Amniotic epithelial cell (primary cell): ENCODE data around the gene CIPC.
A peak's percentile ranks its signal among the peaks of the same experiment; 100 is the strongest.

ENCODE experiments used
- DNase-seq: peaks from one replicate; pipeline ENCODE4 v3.0.0-alpha.2; 2010; ENCODE audit warnings: low read depth

Gene CIPC

DNA sequence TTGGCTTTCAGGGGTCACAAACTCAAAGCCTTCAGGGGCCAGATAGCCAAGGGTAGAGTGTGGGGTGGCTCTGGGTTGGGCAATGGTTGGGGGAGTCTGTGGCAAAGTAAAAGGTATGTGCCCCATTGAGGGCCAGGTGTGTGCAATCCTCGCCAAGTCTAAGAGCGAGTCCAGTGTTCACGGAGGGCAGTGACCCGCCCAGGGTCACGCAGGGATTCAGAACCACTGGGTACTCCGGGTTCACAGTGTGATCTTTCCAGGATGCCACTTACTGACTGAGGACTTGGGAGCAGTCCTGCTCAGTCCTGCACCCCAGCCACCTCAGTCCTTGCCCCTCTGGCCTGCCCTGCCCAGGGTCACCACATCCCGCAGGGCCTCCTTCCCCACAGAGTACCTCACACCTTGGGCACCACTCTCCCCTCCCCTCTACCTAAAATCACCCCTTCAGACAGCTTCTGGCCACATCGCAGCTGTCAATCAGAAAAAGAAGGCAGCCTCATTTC, 27.8 kb downstream of the CIPC start:
- no peak for DNase-seq

DNA sequence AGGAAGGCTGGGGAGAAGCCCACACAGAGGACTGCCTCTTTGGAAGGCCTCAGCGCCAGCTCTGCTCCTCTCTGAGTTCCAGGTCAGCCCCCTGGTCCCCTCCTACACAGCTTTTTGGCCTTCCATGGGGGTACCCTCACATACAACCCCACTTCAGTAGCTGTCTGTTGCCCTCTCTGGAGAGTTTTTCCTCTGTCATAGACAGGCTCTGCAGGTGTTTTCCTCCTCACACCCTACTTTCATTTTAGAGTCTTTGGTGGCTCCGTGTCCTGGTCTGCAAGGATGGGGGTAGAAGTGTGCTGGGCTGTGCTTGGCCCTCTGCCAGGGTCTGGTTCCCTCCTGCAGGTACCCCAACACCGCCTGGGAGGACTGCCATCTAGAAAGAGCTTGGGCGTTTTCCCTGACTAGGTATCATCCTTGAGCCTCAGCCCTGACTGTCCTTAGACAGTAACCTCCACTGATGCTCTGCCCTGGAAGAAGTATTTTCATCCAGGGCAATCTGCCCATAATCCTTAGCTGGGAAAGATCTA, 28.5 kb downstream of the CIPC start:
- no peak for DNase-seq

DNA sequence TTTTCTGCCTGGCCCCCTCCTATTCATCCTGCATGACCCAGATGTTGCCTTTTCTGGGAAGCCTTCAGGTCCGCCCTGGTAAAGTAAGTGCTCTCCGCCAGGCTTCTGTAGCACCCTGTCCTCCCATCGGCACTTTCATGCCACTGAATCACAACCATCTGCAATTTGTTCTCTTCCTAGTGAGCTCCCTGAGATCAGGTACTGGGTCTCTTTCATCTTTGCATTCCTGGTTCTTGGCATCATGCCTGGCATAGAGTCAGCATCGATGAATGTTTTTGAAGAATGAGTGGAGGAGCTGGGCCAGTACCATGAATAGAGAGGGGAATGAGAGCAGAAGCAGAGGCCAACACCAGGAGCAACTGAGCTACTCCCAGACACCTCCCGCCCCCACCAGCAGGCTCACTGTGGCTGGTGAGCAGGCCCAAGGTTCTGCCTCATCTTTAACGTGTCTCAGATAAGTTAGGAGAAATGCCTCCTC, 30.4 kb downstream of the CIPC start:
- DNase-seq, result peak; percentile 28

DNA sequence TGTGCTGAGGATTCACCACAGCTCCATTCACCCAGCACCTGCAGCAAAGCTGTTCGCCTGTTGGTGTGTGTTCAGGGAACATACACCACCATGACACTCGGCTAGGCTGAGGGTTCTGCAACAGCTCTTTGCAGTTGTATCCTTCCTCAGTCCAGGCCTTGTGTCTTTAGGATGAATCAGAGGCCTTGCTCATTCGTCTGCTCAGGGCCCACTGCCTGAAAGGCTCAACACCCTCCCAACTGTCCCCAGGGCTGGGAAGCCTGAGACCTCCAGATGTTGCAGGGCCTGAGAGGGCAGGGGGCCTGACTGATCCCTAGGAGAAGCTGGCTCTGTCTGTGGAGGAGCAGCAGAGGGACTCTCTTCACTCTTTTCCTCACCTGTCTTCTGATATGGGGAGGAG, 32.3 kb downstream of the CIPC start:
- DNase-seq, result no peak

DNA sequence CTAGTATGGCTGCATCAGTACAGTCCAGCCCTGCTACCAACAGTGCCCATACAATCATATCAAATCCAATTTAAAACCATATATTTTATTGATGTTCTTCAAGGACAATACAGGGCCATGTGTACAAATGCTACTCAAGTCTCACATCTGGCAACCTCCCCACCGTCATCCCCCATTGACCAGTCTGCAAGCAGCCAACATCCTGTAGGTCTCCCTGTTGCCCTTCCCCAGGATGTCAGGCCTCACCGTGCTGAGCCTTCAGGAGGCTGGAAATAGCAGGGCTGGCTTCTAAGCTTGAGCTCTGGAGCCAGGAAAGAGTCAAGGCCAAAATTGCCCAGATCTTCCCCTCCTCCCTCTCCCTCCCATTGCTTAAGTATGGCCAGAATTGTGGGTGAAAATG, 33.1 kb downstream of the CIPC start:
- no peak for DNase-seq

DNA sequence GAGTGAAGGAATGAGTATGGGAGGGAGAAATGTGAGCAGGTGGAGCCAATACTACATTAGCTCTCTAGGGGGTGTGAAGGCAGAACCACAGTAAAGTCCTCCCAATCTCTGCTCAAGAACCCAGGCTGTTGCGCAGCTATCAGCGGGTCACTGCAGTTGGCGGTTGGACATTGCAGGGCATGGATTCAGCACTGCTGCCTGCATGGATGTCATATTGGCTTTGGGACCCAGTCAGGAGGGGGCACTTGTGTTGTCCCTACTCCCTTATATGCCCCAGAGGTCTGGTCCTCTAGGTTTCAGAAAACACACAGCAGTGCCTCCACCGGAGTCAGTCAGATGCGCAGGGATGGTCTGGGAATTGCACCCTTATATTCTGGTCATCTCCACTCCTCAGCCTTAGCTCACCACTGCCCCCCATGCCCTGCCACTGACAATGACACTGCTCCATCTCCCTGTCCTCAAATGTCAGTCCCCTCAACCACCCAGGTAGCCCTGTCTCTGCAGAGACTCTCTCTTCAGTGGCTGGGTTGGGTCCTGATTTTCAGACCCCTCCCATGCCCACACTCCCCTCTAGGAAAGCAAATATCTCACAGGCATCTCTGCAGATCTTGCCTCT, 33.9 kb downstream of the CIPC start:
- no peak for DNase-seq

DNA sequence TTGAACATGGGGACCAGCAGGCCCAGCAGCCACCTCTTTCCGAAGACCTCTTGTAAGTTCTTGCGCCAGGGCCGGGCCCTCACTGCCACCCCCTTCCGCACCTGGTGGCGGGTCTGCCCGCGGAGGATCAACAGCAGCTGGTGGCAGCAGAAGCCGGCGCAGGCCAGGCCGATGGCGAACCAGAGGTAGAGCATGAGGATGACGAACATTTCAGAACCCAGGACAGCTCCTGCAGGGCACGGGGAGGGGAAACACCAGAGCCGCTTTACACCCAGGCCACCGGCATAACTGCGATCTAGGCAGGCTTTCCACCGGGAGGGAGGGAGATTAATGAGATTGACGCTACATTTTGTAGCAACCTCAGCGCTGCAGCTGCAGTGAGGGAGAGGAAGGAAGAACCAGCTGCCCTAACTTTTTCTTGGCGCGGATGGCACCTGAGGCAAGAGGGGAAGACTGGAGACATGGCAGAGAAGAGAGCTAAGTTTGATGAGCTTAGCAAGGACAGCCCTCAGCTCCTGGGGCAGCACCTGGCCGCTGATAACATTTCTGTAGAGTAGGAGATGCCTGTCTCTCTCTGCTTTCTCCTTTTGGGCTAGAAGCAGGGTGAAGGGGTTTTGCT, 35.8 kb downstream of the CIPC start:
- peak; percentile 66 for DNase-seq

DNA sequence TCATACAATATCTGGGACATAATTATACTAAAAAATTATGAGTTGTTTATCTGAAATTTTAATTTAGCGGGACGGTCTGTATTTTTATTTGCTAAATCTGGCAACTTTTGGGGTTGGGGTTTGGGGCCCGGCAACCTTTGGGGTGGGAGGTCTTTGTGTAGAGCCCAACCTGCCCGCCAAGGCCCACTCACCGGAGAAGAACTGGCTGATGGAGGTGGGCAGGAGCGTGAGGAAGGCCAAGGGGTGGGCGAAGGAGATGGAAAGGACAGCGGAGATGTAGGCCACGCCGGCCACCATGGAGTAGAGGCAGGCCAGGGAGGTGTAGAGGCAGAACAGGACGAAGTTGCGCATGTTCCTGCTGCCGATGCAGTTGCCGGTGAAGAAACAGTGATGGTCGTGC, 41.0 kb downstream of the CIPC start:
- DNase-seq, result no peak

DNA sequence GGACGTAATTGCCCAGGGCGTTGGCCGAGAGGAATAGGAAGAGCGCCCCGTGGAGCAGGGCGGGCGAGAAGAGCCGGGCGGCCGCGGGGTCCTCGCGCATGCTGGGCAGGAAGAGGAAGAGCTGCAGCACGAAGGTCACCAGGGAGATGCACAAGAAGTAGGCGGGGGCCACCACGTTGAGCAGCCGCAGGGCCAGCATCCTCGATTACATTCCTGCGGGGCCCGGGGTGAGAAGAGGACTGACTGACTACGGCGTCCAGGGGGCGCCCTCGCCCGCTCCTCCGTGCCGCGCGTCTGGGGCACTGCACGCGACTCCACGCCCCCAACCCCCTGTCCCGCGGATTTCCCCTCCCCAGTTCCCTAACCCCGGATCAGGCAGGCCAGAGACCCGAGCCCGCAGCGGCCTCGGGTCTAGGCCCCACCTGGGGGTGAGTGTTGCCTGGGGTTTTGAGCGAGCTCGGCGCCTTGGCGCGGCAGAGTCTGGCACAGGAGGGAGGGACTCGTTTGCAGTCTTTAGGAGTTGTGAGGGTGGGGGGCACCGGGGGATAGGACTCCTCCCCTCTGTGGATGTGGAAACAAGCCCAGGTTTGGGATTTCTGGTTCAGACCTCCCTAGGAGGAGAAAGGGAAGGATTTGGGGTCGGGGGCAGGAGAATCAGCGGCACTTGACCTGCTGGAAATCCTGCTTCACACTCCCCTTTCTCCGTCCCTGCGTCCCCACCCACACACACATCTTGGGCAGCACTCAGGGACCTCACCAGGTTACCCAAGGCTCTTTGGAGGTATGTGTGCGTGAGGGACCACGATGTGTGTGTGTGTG, 41.7 kb downstream of the CIPC start:
- DNase-seq, result no peak

DNA sequence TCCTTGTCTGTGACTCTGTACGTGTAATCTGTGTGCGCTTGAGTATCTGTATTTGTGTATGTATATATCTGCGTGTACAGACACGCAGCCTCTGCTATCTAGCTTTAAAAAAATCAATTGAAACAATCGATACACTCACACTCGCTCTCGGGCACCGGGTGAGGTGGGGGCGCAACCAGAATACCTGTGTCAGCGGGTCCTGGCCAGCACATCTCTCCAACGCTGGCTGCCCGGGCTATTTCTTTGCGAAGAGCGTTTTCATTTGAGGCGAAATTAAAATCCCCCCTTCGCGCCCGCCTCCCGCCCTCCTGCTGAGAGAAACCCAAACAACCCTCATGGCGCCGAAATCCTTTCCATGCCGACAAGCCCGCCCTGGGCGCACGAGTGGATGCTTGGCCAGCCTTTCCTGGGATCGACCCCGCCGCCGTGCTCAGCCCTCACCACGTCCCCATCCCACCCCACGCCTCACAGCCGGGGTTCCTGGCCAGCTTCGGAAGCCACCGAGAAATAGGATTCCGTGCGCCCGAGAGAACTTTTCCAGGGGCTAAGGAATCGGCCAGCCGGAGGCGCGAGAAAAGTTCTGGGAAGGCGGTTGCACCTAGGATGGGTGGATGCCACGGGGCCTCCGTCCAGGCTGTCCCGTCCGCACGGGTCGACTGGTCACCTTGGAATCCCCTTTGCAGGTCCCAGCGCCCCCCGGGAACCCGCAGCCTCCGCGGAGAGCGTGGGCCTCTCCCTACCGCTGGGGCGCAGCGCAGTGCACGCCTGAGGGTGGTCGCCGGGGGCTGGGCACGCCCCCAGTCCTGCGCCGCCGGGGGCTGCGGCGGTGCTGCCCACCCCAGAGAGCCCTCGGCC, 42.5 kb downstream of the CIPC start:
- no peak for DNase-seq

DNA sequence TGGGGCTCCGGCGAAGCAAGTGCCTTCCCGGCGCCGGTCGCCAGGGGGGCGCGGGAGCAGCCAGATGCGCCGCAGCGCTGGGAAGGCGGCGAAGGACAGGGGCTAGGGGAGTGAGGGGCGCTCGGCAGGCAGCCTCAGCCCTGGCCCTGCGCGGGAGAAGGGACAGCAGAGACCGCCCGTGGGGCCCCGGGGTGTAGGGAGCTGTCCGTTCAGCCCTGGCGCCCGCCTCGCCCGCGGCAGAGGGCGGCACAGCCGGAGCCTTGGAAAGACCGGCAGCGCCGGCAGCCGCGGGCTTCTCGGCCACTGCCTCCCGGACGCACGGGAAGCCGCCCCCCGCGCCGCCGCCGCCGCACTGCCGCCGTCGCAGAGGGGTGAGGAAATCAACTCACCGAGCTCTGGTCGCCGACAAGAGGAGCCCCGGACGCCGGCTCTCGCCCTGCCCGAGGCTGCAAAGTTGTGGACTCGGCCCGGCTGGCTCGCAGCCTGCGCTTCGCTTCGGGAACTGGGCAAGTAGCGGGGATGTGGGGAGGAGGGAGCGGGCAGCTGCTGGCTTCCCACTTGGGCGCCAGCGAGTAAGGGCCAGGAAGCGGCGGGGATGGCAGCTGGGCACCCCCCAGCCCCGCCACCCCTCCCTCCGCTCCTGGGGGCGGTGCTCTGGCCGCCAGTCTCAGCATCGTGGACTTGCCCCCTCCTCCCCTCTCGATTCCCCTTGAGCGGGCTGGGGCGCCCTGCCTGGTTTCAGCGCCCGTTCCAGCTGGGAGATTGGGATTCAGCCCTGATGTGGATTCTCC, 43.4 kb downstream of the CIPC start, which contains the start of gene ZDHHC22:
ZDHHC22 (minus strand) TSS at position 578 of the 791 bp plus-strand sequence. CDS start 2,053 bp downstream, outside the sequence.
- no peak for DNase-seq

DNA sequence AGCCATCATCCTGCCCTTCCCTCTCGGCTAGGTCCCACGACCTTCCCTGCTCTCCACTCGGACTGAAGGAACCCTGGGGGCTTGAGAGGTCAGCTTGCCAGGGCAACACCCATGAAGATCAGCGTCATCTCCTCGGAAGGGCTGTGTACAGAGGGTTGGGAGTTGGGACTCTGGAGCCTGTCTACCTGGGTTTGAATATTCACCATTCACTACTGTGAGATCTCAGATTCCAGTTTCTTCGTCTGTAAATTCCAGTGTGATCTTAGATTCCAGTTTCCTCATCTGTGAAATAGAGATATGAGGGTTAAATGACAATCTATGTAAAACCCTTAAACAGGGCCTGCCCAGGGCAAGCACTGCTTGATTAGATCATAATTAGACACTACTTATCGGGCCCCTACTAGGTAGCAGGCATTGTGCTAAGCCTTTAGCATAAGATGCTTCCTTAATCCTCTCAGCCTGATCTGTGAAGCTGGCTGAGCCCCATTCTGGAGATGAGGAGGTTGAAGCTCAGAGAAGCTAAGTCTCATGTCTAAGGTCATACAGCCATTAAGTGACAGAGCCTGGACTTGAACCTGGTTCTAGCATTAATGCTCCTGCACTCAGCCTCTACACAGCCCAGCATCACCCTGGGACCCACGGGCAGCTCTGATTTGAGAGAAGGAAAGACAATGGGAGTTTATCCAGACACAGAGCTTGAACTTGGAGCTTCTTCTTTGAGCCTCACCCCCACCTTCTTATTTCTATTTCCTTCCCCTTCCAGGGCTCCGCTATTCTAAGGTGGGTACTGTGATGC, 44.1 kb downstream of the CIPC start:
- DNase-seq, result no peak

DNA sequence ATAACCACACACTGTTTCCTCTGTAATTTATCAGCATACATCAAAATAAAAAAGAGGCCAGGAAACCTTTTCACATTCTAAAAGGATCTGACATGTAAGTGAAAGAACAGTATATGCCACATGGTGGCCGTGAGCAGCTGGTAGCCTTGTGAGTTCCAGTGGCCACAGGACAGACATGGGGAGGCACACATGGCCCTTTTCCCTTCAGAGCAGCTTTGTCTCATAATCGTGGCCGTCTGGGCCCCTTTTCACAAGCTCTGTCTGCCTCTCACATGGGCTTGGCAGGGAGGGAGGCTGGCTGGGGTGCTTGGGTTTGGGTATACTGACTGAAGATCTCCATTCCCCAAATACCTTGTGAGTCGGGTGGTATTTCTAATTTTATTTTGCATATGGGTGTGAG, 45.0 kb downstream of the CIPC start:
- DNase-seq, result no peak

DNA sequence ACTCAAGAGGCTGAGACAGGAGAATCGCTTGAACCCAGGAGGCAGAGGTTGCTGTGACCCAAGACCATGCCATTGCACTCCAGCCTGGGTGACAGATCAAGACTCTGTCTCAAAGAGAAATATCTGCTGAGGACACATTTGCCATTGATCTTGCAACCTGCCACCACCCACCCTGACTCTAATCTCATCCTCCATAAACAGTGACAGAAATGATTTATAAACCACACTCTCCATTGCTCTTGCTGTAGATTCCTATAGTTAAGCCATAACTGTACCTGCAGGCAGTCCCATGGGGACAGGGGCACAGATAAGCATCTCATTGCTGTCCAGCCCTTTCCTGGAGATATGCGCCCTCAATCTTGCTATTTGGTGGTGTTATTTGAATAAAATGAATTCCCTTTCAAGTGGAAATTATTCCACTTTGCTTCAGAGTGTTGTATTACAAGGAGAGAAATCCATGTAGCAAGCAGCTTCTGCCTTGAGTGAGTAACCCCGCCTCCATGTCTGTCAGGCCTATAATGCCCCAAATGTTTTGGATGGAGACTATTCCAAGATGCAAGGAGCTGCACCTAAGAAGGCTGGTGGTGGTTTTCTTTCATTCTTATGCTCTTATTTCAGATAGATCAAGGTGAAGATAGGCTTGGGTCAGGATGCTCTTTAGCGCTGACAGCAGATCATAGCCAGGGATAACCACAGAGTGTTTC, 46.5 kb downstream of the CIPC start:
- no peak for DNase-seq

DNA sequence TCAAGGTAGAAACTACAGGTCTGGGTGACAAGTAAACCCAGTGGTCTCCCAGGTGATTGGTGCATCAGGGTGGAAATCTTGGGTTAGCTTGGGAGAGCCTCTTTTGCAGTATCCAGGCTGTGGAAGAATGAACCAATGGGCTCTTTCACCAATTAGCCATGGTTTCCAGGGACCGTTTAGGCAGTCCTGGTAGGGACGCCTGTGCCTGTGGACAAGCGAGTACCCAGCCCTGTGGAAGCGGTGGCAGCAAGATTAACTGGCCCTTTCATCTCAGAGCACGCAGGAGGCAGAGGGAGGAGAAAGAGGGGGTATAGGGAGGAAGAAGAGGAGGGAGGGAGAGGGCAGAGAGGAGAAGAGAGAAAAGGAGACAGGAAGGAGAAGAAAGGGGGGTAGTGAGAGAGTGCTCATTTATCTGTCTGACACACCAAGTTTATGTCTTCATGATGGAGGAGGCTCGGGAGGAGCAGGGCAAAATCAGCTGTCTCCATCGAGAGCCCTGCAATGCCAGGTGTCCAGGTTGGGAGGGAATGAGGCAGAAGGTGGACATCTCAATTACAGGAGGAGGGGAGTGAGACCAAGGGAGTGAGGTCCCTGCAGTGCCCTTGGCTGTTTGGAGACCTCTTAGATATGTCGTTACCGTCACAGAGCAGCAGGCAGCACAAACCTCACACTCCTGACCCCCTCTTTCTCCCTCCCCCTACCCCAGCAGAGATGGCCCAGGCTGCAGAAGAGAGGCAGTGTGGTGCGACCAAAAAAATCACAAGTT, 48.1 kb downstream of the CIPC start:
- DNase-seq, result no peak

DNA sequence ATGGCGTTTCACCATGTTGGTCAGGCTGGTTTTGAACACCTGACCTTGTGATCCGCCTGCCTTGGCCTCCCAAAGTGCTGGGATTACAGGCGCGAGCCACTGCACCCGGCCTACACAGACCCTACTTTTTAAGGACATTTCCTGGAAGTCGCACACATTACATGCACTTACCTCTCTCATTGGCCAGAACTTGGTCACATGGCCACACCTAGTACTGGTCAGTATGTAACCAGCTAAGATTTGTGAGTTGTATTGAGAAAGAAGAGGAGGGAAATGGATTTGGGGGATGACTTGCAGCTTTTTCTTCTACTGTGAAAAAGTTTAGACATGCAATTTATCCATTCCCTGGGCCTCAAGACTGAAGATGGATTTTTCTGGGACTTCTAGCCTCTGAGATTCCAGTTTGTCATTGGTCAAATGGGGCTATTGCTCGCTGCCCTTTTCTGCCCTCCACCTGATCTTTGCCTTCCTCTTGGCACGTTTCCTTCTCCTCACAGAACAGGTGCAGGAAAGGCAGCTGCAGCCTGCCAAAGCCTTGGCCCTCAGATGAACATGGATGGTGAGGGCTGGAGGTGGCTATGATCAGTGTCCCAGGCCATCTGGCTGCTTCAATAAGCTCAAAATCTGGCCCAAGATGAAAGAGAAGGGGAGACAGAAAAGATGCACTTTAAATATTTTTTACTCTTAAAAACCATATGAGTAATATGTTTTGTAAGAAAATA, 50.6 kb downstream of the CIPC start:
- peak; percentile 16 for DNase-seq

DNA sequence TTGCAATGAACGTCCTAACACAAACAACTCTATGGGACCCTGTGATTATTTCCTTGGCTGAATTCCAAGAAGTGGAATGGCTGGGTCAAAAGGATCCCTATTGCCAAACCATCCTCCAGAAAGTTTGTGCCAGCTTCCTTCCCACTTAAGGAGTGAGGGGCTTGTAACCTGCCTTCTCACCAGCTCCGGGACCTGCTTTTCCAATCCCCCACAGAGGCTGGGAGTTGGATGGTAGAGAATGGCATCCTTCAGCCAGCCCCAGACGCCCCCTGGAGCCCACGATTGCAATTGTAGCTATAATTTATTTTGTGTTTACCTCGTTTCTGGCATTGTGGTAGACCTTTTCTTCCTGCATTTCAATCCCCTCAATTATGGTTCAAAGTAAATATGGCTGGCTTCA, 53.2 kb downstream of the CIPC start:
- peak; percentile 4 for DNase-seq
